Testis (tissue), 3 donors: Measurements from ENCODE around the gene MGLL. TPM values are rescaled to one million over a fixed set of nuclear protein-coding genes. Genes with fewer than 3 reads are reported as not detected.

Experiments used
- DNase-seq: peaks from one replicate; pipeline ENCODE4 v3.0.0-alpha.2; 2019
- H3K27ac ChIP-seq, 2 donors: fragments of 200-600 bp; sonication (generic); one replicate each; pipeline ENCODE4 v1.5.1; 2019
- H3K27me3 ChIP-seq: fragments of 200-600 bp; sonication (generic); one replicate; pipeline ENCODE4 v1.5.1; 2019
- H3K36me3 ChIP-seq: fragments of 200-600 bp; sonication (generic); one replicate; pipeline ENCODE4 v1.5.1; 2017; ENCODE audit warnings: low read depth; ENCODE audit errors: missing control alignments
- H3K4me1 ChIP-seq: fragments of 200-600 bp; sonication (generic); one replicate; pipeline ENCODE4 v1.5.1; 2019
- H3K4me3 ChIP-seq, 2 donors: fragments of 200-600 bp; sonication (generic); one replicate each; pipeline ENCODE4 v1.5.1; 2017 to 2019
- H3K9me3 ChIP-seq: fragments of 200-600 bp; sonication (generic); one replicate; pipeline ENCODE4 v1.5.1; 2017
- POLR2A ChIP-seq: fragments of 450-650 bp; IDR thresholded peaks from one replicate; pipeline ENCODE4 v1.6.1; 2017; ENCODE audit warnings: antibody characterized with exemption, mild to moderate bottlenecking, moderate library complexity
- WGBS, 2 donors: methylation state at CpG; one replicate each; pipeline ENCODE4 v1.1.5; 2018; 5-methylcytosine and 5-hydroxymethylcytosine counted together
- intact Hi-C: fragments of 100-400 bp; cut with DNase I; formaldehyde crosslinking; loops from one replicate; pipeline ENCODE4 v1.15.1; 2023; ENCODE audit warnings: low total_unique reads
- polyA plus RNA-seq: library from polyadenylated mRNA; stranded (reverse); fragments of 350-450 nt; fragmentation: Illumina TruSeq; extraction: RNeasy Lipid Tissue Mini Kit (QIAGEN cat#74804); gene quantifications from one replicate; pipeline ENCODE4 v1.2.3, GENCODE V29; 2014; ENCODE audit warnings: low read depth, low replicate concordance; ENCODE audit not compliant: insufficient read depth
- total RNA-seq, 2 donors: library from RNA; depleted of rRNA; stranded (reverse); fragments of >200 nt; gene quantifications; one replicate each; pipeline ENCODE4 v1.2.3, GENCODE V29; 2016
- TF ChIP-seq, protein P1 (sequence below), 3 experiments: fragments of 450-650 bp in 2 of 3; fragments of 200-600 bp in 1 of 3; sonication (generic) in 1 of 3; IDR thresholded peaks; one replicate each; pipeline ENCODE4 v1.5.1; 2016 to 2019; ENCODE audit warnings: antibody characterized with exemption in 3 of 3, mild to moderate bottlenecking in 2 of 3, moderate library complexity in 1 of 3

Gene MGLL
- total and polyA plus RNA-seq, 3 donors from 2014 or later, result 18.3 to 26.0 (median 19.2) TPM

DNA sequence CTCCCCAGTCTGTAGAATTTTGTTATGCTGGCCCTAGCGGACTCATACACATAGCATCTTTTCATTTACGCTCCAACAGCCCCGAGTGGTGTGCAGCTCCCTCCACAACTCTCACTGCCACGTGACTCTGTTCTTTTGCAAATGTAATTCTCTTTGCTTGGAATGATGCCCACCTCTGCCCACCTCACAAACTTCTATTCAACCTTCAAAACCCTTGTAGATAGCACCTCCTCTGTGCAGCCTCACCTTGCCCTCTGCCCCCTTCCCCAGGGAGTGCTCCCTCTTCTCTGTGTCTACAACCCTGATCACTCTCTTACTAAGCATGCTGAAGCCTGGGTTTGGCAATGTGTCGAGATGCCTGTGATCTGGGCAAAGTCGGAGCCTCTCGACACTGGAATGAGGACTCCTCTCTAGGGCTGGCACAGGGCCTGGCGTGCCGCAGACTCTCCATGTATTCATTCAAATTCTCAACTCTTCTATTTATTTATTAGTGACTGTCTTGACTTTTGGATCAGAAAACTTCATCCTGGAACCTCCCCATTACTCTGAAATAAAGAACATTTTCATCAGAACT, 73.5 kb downstream of the MGLL start:
- no peak for TF ChIP-seq POLR2A
- TF ChIP-seq, protein P1, sequence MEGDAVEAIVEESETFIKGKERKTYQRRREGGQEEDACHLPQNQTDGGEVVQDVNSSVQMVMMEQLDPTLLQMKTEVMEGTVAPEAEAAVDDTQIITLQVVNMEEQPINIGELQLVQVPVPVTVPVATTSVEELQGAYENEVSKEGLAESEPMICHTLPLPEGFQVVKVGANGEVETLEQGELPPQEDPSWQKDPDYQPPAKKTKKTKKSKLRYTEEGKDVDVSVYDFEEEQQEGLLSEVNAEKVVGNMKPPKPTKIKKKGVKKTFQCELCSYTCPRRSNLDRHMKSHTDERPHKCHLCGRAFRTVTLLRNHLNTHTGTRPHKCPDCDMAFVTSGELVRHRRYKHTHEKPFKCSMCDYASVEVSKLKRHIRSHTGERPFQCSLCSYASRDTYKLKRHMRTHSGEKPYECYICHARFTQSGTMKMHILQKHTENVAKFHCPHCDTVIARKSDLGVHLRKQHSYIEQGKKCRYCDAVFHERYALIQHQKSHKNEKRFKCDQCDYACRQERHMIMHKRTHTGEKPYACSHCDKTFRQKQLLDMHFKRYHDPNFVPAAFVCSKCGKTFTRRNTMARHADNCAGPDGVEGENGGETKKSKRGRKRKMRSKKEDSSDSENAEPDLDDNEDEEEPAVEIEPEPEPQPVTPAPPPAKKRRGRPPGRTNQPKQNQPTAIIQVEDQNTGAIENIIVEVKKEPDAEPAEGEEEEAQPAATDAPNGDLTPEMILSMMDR (IDR thresholded peaks at IDR 0.05), result no peak
- 71 to 78% methylated on average over 9 of the region's 9 CpGs for WGBS, 2 donors
- intact Hi-C loops, result no loop called here
- Histone ChIP-seq H3K36me3 (no peaks in the 10 kb centered on the region), H3K9me3 (no peaks in the 10 kb centered on the region), H3K27me3 (no peaks in the 10 kb centered on the region), H3K4me3 (no peak overlapping the region), H3K4me1 (peaks cover 15% of the 10 kb centered on the region), H3K27ac (peak overlapping the region in 1 of 2 donors; percentile 79)
- no peak for DNase-seq

DNA sequence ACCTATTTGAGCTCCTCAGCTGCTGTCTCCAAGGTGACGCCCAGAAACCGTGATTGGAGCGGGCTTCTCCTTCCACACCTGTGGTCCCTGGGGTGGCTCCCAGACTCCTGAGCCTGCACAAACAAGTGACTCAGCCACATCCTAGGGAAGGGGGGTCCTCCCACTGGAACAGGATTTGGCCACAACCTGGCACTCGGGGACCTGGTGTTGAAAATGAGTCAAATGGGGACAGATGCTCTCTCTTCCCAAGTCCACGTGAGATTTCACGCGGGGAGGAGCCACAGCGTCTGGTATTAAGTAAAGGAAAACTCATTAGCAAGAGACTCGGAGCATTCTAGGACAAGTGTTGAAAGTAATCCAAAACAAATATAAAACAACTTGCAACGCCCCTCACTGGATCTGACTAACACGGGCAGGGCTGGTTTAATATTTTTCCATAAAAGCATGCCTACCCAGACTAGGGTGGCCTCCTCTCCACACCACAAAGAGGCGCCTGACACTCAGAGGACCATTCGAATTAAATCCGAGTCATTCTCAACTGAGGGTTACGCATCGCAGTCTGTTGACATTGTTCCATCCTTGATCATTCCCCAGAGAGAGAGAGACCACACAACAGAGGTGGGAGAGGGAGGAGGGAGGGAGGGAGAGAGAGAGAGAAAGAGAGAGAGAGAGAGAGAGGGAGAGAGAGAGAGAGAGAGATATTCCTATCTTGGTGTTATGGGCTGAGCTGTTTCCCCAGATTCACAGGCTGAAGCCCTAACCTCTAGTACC, 74.4 kb downstream of the MGLL start:
- WGBS, 2 donors, result 50 to 53% methylated on average over 14 to 16 of the region's 16 CpGs
- Histone ChIP-seq H3K4me3 (no peak overlapping the region), H3K27ac (peak overlapping the region; percentile 39 to 79), H3K27me3 (no peaks in the 10 kb centered on the region), H3K36me3 (no peaks in the 10 kb centered on the region), H3K4me1 (peaks cover 15% of the 10 kb centered on the region), H3K9me3 (no peaks in the 10 kb centered on the region)
- TF ChIP-seq POLR2A, result no peak
- TF ChIP-seq, protein P1 (IDR thresholded peaks at IDR 0.05), result peak in 1 of 3 experiments; percentile 32
- intact Hi-C loops, result no loop called here
- DNase-seq, result peak; percentile 69

- intact Hi-C loops, result no loop called here
- H3K27ac ChIP-seq, result peak overlapping the region in 1 of 2 donors; percentile 79
- TF ChIP-seq, protein P1 (IDR thresholded peaks at IDR 0.05), result no peak
- TF ChIP-seq POLR2A, result no peak
- H3K4me1 ChIP-seq, result peaks cover 15% of the 10 kb centered on the region
- H3K4me3 ChIP-seq, result no peak overlapping the region
- 94 to 100% methylated on average over 1 of the region's 1 CpG for WGBS, 2 donors
- H3K9me3 ChIP-seq, result no peaks in the 10 kb centered on the region
- no peak for DNase-seq
- no peaks in the 10 kb centered on the region for H3K27me3 ChIP-seq
- no peaks in the 10 kb centered on the region for H3K36me3 ChIP-seq
Measured at GRCh38 chr3:127747066-127747465, 75.2 kb downstream of the MGLL start.

GRCh38 chr3:127746400-127747057, 75.8 kb downstream of the MGLL start:
- Histone ChIP-seq H3K9me3 (no peaks in the 10 kb centered on the region), H3K27ac (peak overlapping the region in 1 of 2 donors; percentile 79), H3K27me3 (no peaks in the 10 kb centered on the region), H3K4me1 (peaks cover 15% of the 10 kb centered on the region), H3K36me3 (no peaks in the 10 kb centered on the region), H3K4me3 (no peak overlapping the region)
- intact Hi-C loops, result no loop called here
- DNase-seq, result no peak
- no peak for TF ChIP-seq POLR2A
- TF ChIP-seq, protein P1 (IDR thresholded peaks at IDR 0.05), result no peak
- WGBS, 2 donors, result 86 to 88% methylated on average over 10 of the region's 10 CpGs
